Esophagus muscularis mucosa (tissue), 4 donors: ENCODE results near the gene GNB1. TPM values are rescaled to one million over a fixed set of nuclear protein-coding genes. Genes with fewer than 3 reads are reported as not detected.
"Not testable (repeated sequence)": the region's sequence is repeated elsewhere in the genome, so short reads cannot be mapped to it uniquely, and the experiment has no call there.

Experiments
- DNase-seq: peaks from one replicate; pipeline ENCODE4 v3.0.0-alpha.2; 2017; ENCODE audit errors: extremely low spot score
- H3K27ac ChIP-seq, 4 donors: fragments of 200-600 bp; sonication (generic); replicated peaks in 1 of 4; 1 replicate in 3 of 4; 2 replicates in 1 of 4; pipeline ENCODE4 v1.5.1; 2016 to 2019; ENCODE audit warnings: mild to moderate bottlenecking in 1 of 4
- H3K27me3 ChIP-seq, 4 donors: fragments of 200-600 bp; sonication (generic); one replicate each; pipeline versions ENCODE4 v1.5.1 to v1.6.0; 2016 to 2019
- H3K36me3 ChIP-seq, 4 donors: fragments of 200-600 bp; sonication (generic); one replicate each; pipeline ENCODE4 v1.5.1; 2016 to 2019
- H3K4me1 ChIP-seq, 4 donors: fragments of 200-600 bp; sonication (generic); one replicate each; pipeline ENCODE4 v1.5.1; 2016 to 2019
- H3K4me3 ChIP-seq, 4 donors: fragments of 200-600 bp; sonication (generic); 1 replicate in 2 of 4; 2 replicates in 2 of 4; pipeline ENCODE4 v1.5.1; 2016 to 2019; ENCODE audit warnings: mild to moderate bottlenecking in 4 of 4, moderate library complexity in 1 of 4
- H3K9me3 ChIP-seq, 4 donors: fragments of 200-600 bp; sonication (generic); 1 replicate in 3 of 4; 2 replicates in 1 of 4; pipeline ENCODE4 v1.5.1; 2016 to 2019
- EP300 ChIP-seq: sonication (generic); formaldehyde crosslinking; IDR thresholded peaks from one replicate; pipeline ENCODE4 v1.6.1; 2017; ENCODE audit warnings: antibody characterized with exemption
- POLR2A ChIP-seq: fragments of 450-650 bp; IDR thresholded peaks from one replicate; pipeline ENCODE4 v1.6.1; 2017; ENCODE audit warnings: antibody characterized with exemption, moderate library complexity, mild to moderate bottlenecking, low read depth
- POLR2AphosphoS5 ChIP-seq, 2 donors: sonication (generic); formaldehyde crosslinking; IDR thresholded peaks; one replicate each; pipeline ENCODE4 v1.6.1; 2017; ENCODE audit warnings: antibody characterized with exemption in 2 of 2
- WGBS: methylation state at CpG from one replicate; pipeline ENCODE4 v1.1.5; 2018; 5-methylcytosine and 5-hydroxymethylcytosine counted together
- intact Hi-C: fragments of 100-400 bp; cut with DNase I; formaldehyde crosslinking; loops from one replicate; pipeline ENCODE4 v1.15.1; 2023
- total RNA-seq, 4 donors: library from RNA; depleted of rRNA; stranded (reverse); fragments of >200 nt; gene quantifications; one replicate each; pipeline versions ENCODE4 v1.1.0 to v1.2.1, GENCODE V29; 2016
- TF ChIP-seq, protein P1 (sequence below), 3 experiments: fragments of 200-600 bp in 2 of 3; fragments of 450-650 bp in 1 of 3; sonication (generic) in 2 of 3; IDR thresholded peaks; one replicate each; pipeline ENCODE4 v1.5.1; 2017 to 2019; ENCODE audit warnings: antibody characterized with exemption in 3 of 3, mild to moderate bottlenecking in 2 of 3, moderate library complexity in 1 of 3

GNB1 gene
- total RNA-seq, 4 donors from 2014 or later: 124 to 166 (median 161) TPM

GRCh38 chr1:1862905-1863547 lies 27.9 kb downstream of the GNB1 start:
- no peak for DNase-seq
- TF ChIP-seq POLR2A: no peak
- TF ChIP-seq, protein P1, sequence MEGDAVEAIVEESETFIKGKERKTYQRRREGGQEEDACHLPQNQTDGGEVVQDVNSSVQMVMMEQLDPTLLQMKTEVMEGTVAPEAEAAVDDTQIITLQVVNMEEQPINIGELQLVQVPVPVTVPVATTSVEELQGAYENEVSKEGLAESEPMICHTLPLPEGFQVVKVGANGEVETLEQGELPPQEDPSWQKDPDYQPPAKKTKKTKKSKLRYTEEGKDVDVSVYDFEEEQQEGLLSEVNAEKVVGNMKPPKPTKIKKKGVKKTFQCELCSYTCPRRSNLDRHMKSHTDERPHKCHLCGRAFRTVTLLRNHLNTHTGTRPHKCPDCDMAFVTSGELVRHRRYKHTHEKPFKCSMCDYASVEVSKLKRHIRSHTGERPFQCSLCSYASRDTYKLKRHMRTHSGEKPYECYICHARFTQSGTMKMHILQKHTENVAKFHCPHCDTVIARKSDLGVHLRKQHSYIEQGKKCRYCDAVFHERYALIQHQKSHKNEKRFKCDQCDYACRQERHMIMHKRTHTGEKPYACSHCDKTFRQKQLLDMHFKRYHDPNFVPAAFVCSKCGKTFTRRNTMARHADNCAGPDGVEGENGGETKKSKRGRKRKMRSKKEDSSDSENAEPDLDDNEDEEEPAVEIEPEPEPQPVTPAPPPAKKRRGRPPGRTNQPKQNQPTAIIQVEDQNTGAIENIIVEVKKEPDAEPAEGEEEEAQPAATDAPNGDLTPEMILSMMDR (IDR thresholded peaks at IDR 0.05): no peak
- TF ChIP-seq POLR2AphosphoS5 (IDR thresholded peaks at IDR 0.05): no peak
- TF ChIP-seq EP300: no peak
- Histone ChIP-seq H3K4me1 (peaks cover 75 to 96% (median 87%) of the 10 kb centered on the region in 4 donors), H3K4me3 (no peak overlapping the region), H3K27me3 (no peaks in the 10 kb centered on the region), H3K27ac (peak overlapping the region in 1 of 4 donors; percentile 18), H3K9me3 (no peaks in the 10 kb centered on the region), H3K36me3 (no peaks in the 10 kb centered on the region)
- WGBS: 67% methylated on average over 6 of the region's 6 CpGs
- intact Hi-C loops: no loop called here

DNA sequence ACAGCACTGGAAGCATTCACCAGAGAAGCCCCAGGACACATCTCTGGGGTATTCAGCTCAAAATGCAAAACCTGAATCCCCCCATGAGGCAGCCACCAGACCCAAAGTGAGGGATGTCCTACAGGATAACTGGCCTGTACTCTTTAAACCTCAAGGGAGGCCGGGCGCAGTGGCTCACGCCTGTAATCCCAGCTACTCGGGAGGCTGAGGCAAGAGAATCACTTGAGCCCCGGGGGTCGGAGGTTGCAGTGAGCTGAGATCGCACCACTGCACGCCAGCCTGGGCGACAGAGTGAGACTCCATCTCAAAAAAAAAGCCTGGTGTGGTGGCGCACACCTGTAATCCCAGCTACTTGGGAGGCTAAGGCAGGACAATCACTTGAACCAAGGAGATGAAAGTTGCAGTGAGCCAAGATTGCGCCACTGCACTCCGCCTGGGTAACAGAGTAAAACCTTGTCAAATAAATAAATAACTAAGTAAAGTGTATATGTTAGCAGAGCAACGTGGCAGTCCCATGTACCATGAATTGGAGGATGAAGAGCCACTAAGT lies 29.1 kb downstream of the GNB1 start:
- H3K4me3 ChIP-seq, H3K27me3 ChIP-seq, DNase-seq, H3K9me3 ChIP-seq, H3K27ac ChIP-seq, H3K36me3 ChIP-seq, intact Hi-C loops: not testable (repeated sequence)
- 88% methylated on average over 4 of the region's 13 CpGs for WGBS
- H3K4me1 ChIP-seq: peaks cover 81 to 98% (median 89%) of the 10 kb centered on the region in 4 donors

DNA sequence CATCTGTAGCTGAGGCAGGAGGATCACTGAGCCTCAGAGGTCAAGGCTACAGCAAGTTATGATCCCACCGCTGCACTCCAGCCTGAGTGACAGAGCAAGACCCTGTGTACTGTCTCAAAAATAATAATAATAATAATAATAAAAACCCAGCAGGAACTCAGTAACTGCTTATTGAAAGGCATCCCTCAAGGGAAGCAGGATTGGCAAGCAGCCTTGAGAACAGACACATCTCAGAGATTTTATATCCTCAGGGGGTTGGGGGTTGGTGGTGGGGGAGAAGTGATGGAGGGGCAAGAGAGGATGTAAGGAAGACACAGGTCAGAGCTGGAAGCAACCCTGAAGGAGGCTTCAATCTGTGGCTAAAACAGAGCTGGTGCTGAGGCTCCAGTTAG lies 29.6 kb downstream of the GNB1 start:
- DNase-seq: no peak
- H3K27me3 ChIP-seq: no peaks in the 10 kb centered on the region
- H3K9me3 ChIP-seq: no peaks in the 10 kb centered on the region
- H3K4me1 ChIP-seq: peaks cover 85 to 100% (median 93%) of the 10 kb centered on the region in 4 donors
- no peak for TF ChIP-seq POLR2A
- no peak for TF ChIP-seq EP300
- TF ChIP-seq, protein P1 (IDR thresholded peaks at IDR 0.05): no peak
- no peak for TF ChIP-seq POLR2AphosphoS5 (IDR thresholded peaks at IDR 0.05)
- intact Hi-C loops: no loop called here
- 61% methylated on average over 1 of the region's 1 CpG for WGBS
- no peaks in the 10 kb centered on the region for H3K36me3 ChIP-seq
- no peak overlapping the region for H3K4me3 ChIP-seq
- H3K27ac ChIP-seq: no peak overlapping the region

DNA sequence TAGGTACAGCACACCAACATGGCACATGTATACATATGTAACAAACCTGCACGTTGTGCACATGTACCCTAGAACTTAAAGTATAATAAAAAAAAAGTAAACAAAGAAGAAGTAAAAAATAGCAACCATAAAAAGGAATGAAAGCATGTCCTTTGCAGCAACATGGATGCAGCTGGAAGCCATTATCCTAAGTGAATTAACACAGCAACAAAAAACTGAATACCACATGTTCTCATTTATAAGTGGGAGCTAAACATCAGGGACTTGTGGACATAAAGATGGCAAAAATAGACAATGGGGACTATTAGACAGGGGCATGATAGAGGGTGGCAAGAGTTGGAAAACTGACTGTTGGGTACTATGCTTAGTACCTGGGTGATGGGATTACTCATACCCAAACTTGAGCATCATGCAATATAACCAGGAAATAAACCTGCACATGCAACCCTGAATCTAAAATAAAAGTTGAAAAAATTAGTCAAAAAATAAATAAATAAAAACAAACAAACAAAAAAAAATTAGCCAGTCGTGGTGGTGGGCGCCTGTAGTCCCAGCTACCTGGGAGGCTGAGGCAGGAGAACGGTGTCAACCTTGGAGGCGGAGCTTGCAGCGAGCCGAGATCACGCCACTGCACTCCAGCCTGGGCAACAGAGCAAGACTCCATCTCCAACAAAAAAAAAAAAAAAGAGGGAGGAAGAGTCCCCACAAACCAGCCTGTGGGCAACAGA lies 30.8 kb downstream of the GNB1 start:
- Histone ChIP-seq H3K4me3 (peak overlapping the region in 1 of 4 donors; percentile 25), H3K4me1 (peaks cover 90 to 97% (median 92%) of the 10 kb centered on the region in 4 donors), H3K27ac (peak overlapping the region; percentile 67 to 74 (median 68))
- H3K27me3 ChIP-seq, intact Hi-C loops, DNase-seq, H3K9me3 ChIP-seq, H3K36me3 ChIP-seq: not testable (repeated sequence)
- 76% methylated on average over 8 of the region's 8 CpGs for WGBS

DNA sequence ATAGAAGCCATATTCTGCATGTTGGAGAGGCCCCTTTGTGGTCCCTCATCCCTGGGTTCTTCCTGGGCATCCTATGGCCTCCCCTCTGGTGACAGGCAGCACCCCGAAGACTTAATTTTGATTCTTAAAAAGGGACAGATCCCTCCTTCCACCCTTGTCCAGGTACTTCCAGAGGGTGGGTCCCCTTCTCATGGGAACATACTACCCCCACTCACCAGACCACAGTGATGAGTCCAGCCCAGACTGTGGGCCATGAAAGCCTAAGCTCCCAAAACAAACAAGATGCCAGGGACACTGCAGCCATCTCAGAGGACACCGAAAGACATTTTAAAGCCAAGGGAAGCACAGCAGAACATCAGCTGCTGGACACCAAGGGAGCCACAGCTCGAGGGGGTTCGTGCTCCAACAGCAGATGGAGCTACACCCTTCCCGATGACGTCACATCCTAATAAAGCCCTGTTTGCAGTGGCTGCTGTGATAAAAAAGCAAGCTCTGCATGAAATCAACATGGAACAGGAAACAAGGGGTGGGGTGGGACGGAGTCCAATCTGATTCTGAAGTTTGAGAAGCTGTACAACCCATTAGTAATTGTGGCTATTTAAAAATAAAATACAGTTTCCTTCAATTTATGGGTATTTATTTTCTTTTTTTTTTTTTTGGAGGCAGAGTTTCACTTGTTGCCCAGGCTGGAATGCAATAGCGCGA lies 32.4 kb downstream of the GNB1 start:
- TF ChIP-seq, protein P1 (IDR thresholded peaks at IDR 0.05): peak; percentile 28 to 34 (median 31)
- TF ChIP-seq POLR2A (no peak), EP300 (no peak), POLR2AphosphoS5 (IDR thresholded peaks at IDR 0.05) (peak; percentile 61 to 71)
- H3K4me1 ChIP-seq: peaks cover 84 to 97% (median 85%) of the 10 kb centered on the region in 4 donors
- H3K36me3 ChIP-seq: no peaks in the 10 kb centered on the region
- DNase-seq: peak; percentile 94
- H3K9me3 ChIP-seq: no peaks in the 10 kb centered on the region
- H3K4me3 ChIP-seq: peak overlapping the region; percentile 10 to 27 (median 23)
- intact Hi-C loops: no loop called here
- no peaks in the 10 kb centered on the region for H3K27me3 ChIP-seq
- WGBS: 44% methylated on average over 9 of the region's 9 CpGs
- H3K27ac ChIP-seq: peak overlapping the region; percentile 67 to 74 (median 68)
